MM.1S (cell line): ENCODE data around the gene TMEM233.

Experiments
- DNase-seq: peaks from one replicate; pipeline ENCODE4 v3.0.0-alpha.2; 2015
- H2AFZ ChIP-seq: fragments of 300-600 bp; sonication (generic); 2 replicates; pipeline ENCODE4 v1.6.0; 2016; ENCODE audit warnings: antibody characterized with exemption, low read length
- H3F3A ChIP-seq: fragments of 300-600 bp; sonication (generic); 2 replicates; pipeline ENCODE4 v1.6.1; 2016; ENCODE audit warnings: mild to moderate bottlenecking, antibody characterized with exemption, low read length, moderate library complexity, mixed read lengths; ENCODE audit not compliant: insufficient read depth
- H3K27ac ChIP-seq: fragments of 300-600 bp; sonication (generic); 2 replicates; pipeline ENCODE4 v1.5.1; 2016; ENCODE audit warnings: mild to moderate bottlenecking, low read length
- H3K27me3 ChIP-seq: fragments of 300-600 bp; sonication (generic); replicated peaks from 2 replicates; pipeline ENCODE4 v1.6.0; 2016; ENCODE audit warnings: low read length; ENCODE audit not compliant: insufficient read depth
- H3K36me3 ChIP-seq: fragments of 300-600 bp; sonication (generic); replicated peaks from 2 replicates; pipeline ENCODE4 v1.6.1; 2016; ENCODE audit warnings: mild to moderate bottlenecking, low read length, mixed read lengths; ENCODE audit not compliant: insufficient read depth
- H3K4me1 ChIP-seq: fragments of 300-600 bp; sonication (generic); 2 replicates; pipeline ENCODE4 v1.6.1; 2016; ENCODE audit warnings: low read length, mixed read lengths
- H3K4me2 ChIP-seq: fragments of 300-600 bp; sonication (generic); 2 replicates; pipeline ENCODE4 v1.6.0; 2016; ENCODE audit warnings: low read depth, low read length
- H3K4me3 ChIP-seq: fragments of 300-600 bp; sonication (generic); 2 replicates; pipeline ENCODE4 v1.5.1; 2016; ENCODE audit warnings: low read length, mixed read lengths
- H3K79me2 ChIP-seq: fragments of 300-600 bp; sonication (generic); 2 replicates; pipeline ENCODE4 v1.6.1; 2016; ENCODE audit warnings: mixed run types, low read length, mixed read lengths
- H3K9ac ChIP-seq: fragments of 300-600 bp; sonication (generic); 2 replicates; pipeline ENCODE4 v1.6.1; 2016; ENCODE audit warnings: low read length, mixed read lengths
- H3K9me2 ChIP-seq: fragments of 300-600 bp; sonication (generic); replicated peaks from 2 replicates; pipeline ENCODE4 v1.6.1; 2016; ENCODE audit warnings: mild to moderate bottlenecking, low read length, mixed read lengths; ENCODE audit not compliant: insufficient read depth
- H3K9me3 ChIP-seq: fragments of 300-600 bp; sonication (generic); replicated peaks from 2 replicates; pipeline ENCODE4 v1.6.1; 2016; ENCODE audit warnings: mild to moderate bottlenecking, low read length, mixed read lengths; ENCODE audit not compliant: insufficient read depth
- H4K20me1 ChIP-seq: fragments of 300-600 bp; sonication (generic); 2 replicates; pipeline ENCODE4 v1.6.1; 2016; ENCODE audit warnings: mild to moderate bottlenecking, low read length, moderate library complexity, mixed read lengths; ENCODE audit not compliant: insufficient read depth
- CTCF ChIP-seq: fragments of 300-600 bp; sonication (generic); IDR thresholded peaks from 2 replicates; pipeline ENCODE4 v1.5.1; 2016; ENCODE audit warnings: antibody characterized with exemption, low read length, mixed read lengths
- EZH2 ChIP-seq: fragments of 300-600 bp; sonication (generic); optimal IDR thresholded peaks from 2 replicates; pipeline ENCODE3; 2017; ENCODE audit warnings: low read depth, mild to moderate bottlenecking, antibody characterized with exemption, low read length, mixed read lengths
- EZH2phosphoT487 ChIP-seq: fragments of 300-600 bp; sonication (generic); IDR thresholded peaks from 2 replicates; pipeline ENCODE4 v1.6.1; 2018; ENCODE audit warnings: antibody characterized with exemption, low read length

TMEM233 gene

GRCh38 chr12:119686355-119686754 is 92.8 kb downstream of the TMEM233 start:
- no peaks in the 10 kb centered on the region for H4K20me1 ChIP-seq
- H3K79me2 ChIP-seq: no peaks in the 10 kb centered on the region
- no peak overlapping the region for H3K9ac ChIP-seq
- H3K27ac ChIP-seq: no peak overlapping the region
- no peaks in the 10 kb centered on the region for H3K27me3 ChIP-seq
- H3K4me1 ChIP-seq: 0 out of 2 replicates have a peak, but pooled peaks cover 4% of the 10 kb centered on the region
- TF ChIP-seq CTCF: no peak
- TF ChIP-seq EZH2: no peak
- TF ChIP-seq EZH2phosphoT487: no peak
- no peaks in the 10 kb centered on the region for H3K9me2 ChIP-seq
- H3K4me3 ChIP-seq: no peak overlapping the region
- no peak for DNase-seq
- H3K4me2 ChIP-seq: no peak overlapping the region
- H3F3A ChIP-seq: 0 out of 2 replicates have a peak, but pooled peaks cover 3% of the 10 kb centered on the region
- no peaks in the 10 kb centered on the region for H3K9me3 ChIP-seq
- no peak overlapping the region for H2AFZ ChIP-seq
- H3K36me3 ChIP-seq: no peaks in the 10 kb centered on the region

- Histone ChIP-seq H3K9me3 (no peaks in the 10 kb centered on the region), H3F3A (0 out of 2 replicates have a peak, but pooled peaks cover 3% of the 10 kb centered on the region), H4K20me1 (no peaks in the 10 kb centered on the region), H3K4me3 (no peak overlapping the region), H3K9ac (no peak overlapping the region), H3K27me3 (no peaks in the 10 kb centered on the region), H3K79me2 (no peaks in the 10 kb centered on the region), H2AFZ (no peak overlapping the region), H3K4me2 (no peak overlapping the region), H3K4me1 (0 out of 2 replicates have a peak, but pooled peaks cover 4% of the 10 kb centered on the region), H3K36me3 (no peaks in the 10 kb centered on the region), H3K9me2 (no peaks in the 10 kb centered on the region), H3K27ac (no peak overlapping the region)
- TF ChIP-seq EZH2phosphoT487 (no peak), EZH2 (no peak), CTCF (no peak)
- no peak for DNase-seq
Observed at GRCh38 chr12:119686776-119687175, 93.2 kb downstream of the TMEM233 start.

- no peak overlapping the region for H3K4me2 ChIP-seq
- TF ChIP-seq EZH2 (no peak), EZH2phosphoT487 (no peak), CTCF (no peak)
- no peaks in the 10 kb centered on the region for H3K9me2 ChIP-seq
- H3K79me2 ChIP-seq: no peaks in the 10 kb centered on the region
- DNase-seq: no peak
- H3K4me3 ChIP-seq: no peak overlapping the region
- H3F3A ChIP-seq: 0 out of 2 replicates have a peak, but pooled peaks cover 3% of the 10 kb centered on the region
- H2AFZ ChIP-seq: no peak overlapping the region
- 0 out of 2 replicates have a peak, but pooled peaks cover 2% of the 10 kb centered on the region for H3K4me1 ChIP-seq
- H3K9me3 ChIP-seq: no peaks in the 10 kb centered on the region
- H3K27ac ChIP-seq: no peak overlapping the region
- H4K20me1 ChIP-seq: no peaks in the 10 kb centered on the region
- H3K36me3 ChIP-seq: no peaks in the 10 kb centered on the region
- no peaks in the 10 kb centered on the region for H3K27me3 ChIP-seq
- no peak overlapping the region for H3K9ac ChIP-seq
Observed at GRCh38 chr12:119687406-119687805, 93.8 kb downstream of the TMEM233 start.
